HEK293 (cell line): ENCODE results near the gene KRTAP5-8.

Experiments used
- CTCF ChIA-PET: fragments of 350-600 bp; formaldehyde crosslinking; extraction: SDS; loops from one replicate; lab custom pipeline; 2021; ENCODE audit warnings: antibody characterized with exemption; lab: Yijun Ruan, JAX
- POLR2A ChIA-PET: fragments of 300-600 bp; formaldehyde crosslinking; extraction: SDS; loops from one replicate; lab custom pipeline; 2020; ENCODE audit warnings: antibody characterized with exemption, inconsistent platforms; lab: Yijun Ruan, JAX
- H3K27ac ChIP-seq: fragments of 200-500 bp; sonication (Bioruptor generic); 2 replicates; pipeline ENCODE4 v1.5.1; 2014; ENCODE audit warnings: low read depth, low read length, control low read depth, inconsistent platforms; ENCODE audit errors: extremely low read depth
- H3K36me3 ChIP-seq, 2 experiments: fragments of 200-500 bp in 1 of 2; sonication (Bioruptor generic) in 1 of 2; 1 replicate in 1 of 2; 2 replicates in 1 of 2; pipeline ENCODE4 v1.5.1; 2014 to 2017; ENCODE audit warnings: inconsistent platforms in 2 of 2, low read length in 2 of 2; ENCODE audit not compliant: control insufficient read depth in 2 of 2, insufficient read depth in 1 of 2
- H3K4me1 ChIP-seq: fragments of 200-500 bp; sonication (Bioruptor generic); 2 replicates; pipeline ENCODE4 v1.5.1; 2014; ENCODE audit warnings: mild to moderate bottlenecking, low read length, inconsistent platforms; ENCODE audit not compliant: control insufficient read depth, insufficient read depth
- H3K4me3 ChIP-seq: 2 replicates; pipeline ENCODE4 v1.5.1; 2011; ENCODE audit warnings: low read depth, mild to moderate bottlenecking, control low read depth, low read length, moderate library complexity
- H3K9me3 ChIP-seq: fragments of 200-500 bp; sonication (Bioruptor generic); 2 replicates; pipeline ENCODE4 v1.5.1; 2014; ENCODE audit warnings: low read depth, low read length, inconsistent platforms; ENCODE audit not compliant: control insufficient read depth, insufficient read depth
- CTCF ChIP-seq: fragments of 450-650 bp; formaldehyde crosslinking; IDR thresholded peaks from 2 replicates; pipeline ENCODE4 v1.5.1; 2016; ENCODE audit warnings: missing biosample characterization, missing genetic modification characterization
- GLIS1 ChIP-seq: fragments of 450-650 bp; formaldehyde crosslinking; IDR thresholded peaks from 2 replicates; pipeline ENCODE4 v1.5.1; 2016; ENCODE audit warnings: missing biosample characterization, missing genetic modification characterization
- KLF8 ChIP-seq: fragments of 450-650 bp; formaldehyde crosslinking; IDR thresholded peaks from 2 replicates; pipeline ENCODE4 v1.5.1; 2016; ENCODE audit warnings: missing biosample characterization, missing genetic modification characterization
- RBAK ChIP-seq: fragments of 450-650 bp; formaldehyde crosslinking; IDR thresholded peaks from 2 replicates; pipeline ENCODE4 v1.5.1; 2016; ENCODE audit warnings: missing biosample characterization, missing genetic modification characterization
- SP2 ChIP-seq: fragments of 450-650 bp; formaldehyde crosslinking; IDR thresholded peaks from 2 replicates; pipeline ENCODE4 v1.5.1; 2016; ENCODE audit warnings: missing biosample characterization, missing genetic modification characterization
- ZBTB17 ChIP-seq: fragments of 450-650 bp; formaldehyde crosslinking; IDR thresholded peaks from 2 replicates; pipeline ENCODE4 v1.5.1; 2016; ENCODE audit warnings: missing biosample characterization, missing genetic modification characterization
- ZBTB7A ChIP-seq: fragments of 450-650 bp; formaldehyde crosslinking; IDR thresholded peaks from 2 replicates; pipeline ENCODE4 v1.5.1; 2016; ENCODE audit warnings: low read depth, missing biosample characterization, missing genetic modification characterization
- ZFHX2 ChIP-seq: fragments of 450-650 bp; formaldehyde crosslinking; conservative IDR thresholded peaks from 2 replicates; pipeline ENCODE4 v1.5.1; 2016; ENCODE audit warnings: missing biosample characterization, missing genetic modification characterization
- ZFP41 ChIP-seq: fragments of 450-650 bp; formaldehyde crosslinking; IDR thresholded peaks from 2 replicates; pipeline ENCODE4 v1.5.1; 2016; ENCODE audit warnings: missing biosample characterization, missing genetic modification characterization, borderline replicate concordance
- ZNF133 ChIP-seq: fragments of 450-650 bp; formaldehyde crosslinking; IDR thresholded peaks from 2 replicates; pipeline ENCODE4 v1.5.1; 2016; ENCODE audit warnings: missing biosample characterization, missing genetic modification characterization
- ZNF174 ChIP-seq: fragments of 450-650 bp; formaldehyde crosslinking; IDR thresholded peaks from 2 replicates; pipeline ENCODE4 v1.5.0; 2017; ENCODE audit warnings: missing biosample characterization, mild to moderate bottlenecking, missing genetic modification characterization
- ZNF184 ChIP-seq: fragments of 450-650 bp; IDR thresholded peaks from 2 replicates; pipeline ENCODE4 v1.5.1; 2018; ENCODE audit warnings: missing biosample characterization, mild to moderate bottlenecking, missing genetic modification characterization
- ZNF223 ChIP-seq: fragments of 450-650 bp; formaldehyde crosslinking; IDR thresholded peaks from 2 replicates; pipeline ENCODE4 v1.5.1; 2016; ENCODE audit warnings: missing biosample characterization, missing genetic modification characterization
- ZNF274 ChIP-seq, 2 experiments: fragments of 200-500 bp in 1 of 2; fragments of 450-650 bp in 1 of 2; sonication (Bioruptor generic) in 1 of 2; formaldehyde crosslinking in 1 of 2; IDR thresholded peaks; 2 replicates each; pipeline versions ENCODE4 v1.5.1 to v1.6.1; 2014 to 2016; ENCODE audit warnings: borderline replicate concordance in 1 of 2, inconsistent platforms in 1 of 2, low read length in 1 of 2, missing biosample characterization in 1 of 2, missing genetic modification characterization in 1 of 2
- ZNF280D ChIP-seq: fragments of 450-650 bp; formaldehyde crosslinking; IDR thresholded peaks from 2 replicates; pipeline ENCODE4 v1.5.1; 2016; ENCODE audit warnings: missing biosample characterization, missing genetic modification characterization
- ZNF391 ChIP-seq: fragments of 450-650 bp; formaldehyde crosslinking; IDR thresholded peaks from 2 replicates; pipeline ENCODE4 v1.5.1; 2016; ENCODE audit warnings: low read depth, missing biosample characterization, missing genetic modification characterization, borderline replicate concordance
- ZNF561 ChIP-seq: fragments of 450-650 bp; IDR thresholded peaks from 2 replicates; pipeline ENCODE4 v1.5.1; 2018; ENCODE audit warnings: missing biosample characterization, missing genetic modification characterization, borderline replicate concordance
- ZNF624 ChIP-seq: fragments of 450-650 bp; formaldehyde crosslinking; IDR thresholded peaks from 2 replicates; pipeline ENCODE4 v1.5.1; 2017; ENCODE audit warnings: missing biosample characterization, missing genetic modification characterization
- ZNF660 ChIP-seq: fragments of 450-650 bp; IDR thresholded peaks from 2 replicates; pipeline ENCODE4 v1.5.1; 2018; ENCODE audit warnings: missing biosample characterization, mild to moderate bottlenecking, missing genetic modification characterization
- ZNF76 ChIP-seq: fragments of 450-650 bp; formaldehyde crosslinking; IDR thresholded peaks from 2 replicates; pipeline ENCODE4; 2016; ENCODE audit warnings: low read depth, missing biosample characterization, missing genetic modification characterization, borderline replicate concordance
- TF ChIP-seq, protein P1 (sequence below): fragments of 450-650 bp; IDR thresholded peaks from 2 replicates; pipeline ENCODE4 v1.5.1; 2018; ENCODE audit warnings: missing biosample characterization, missing genetic modification characterization

Gene KRTAP5-8

GRCh38 chr11:71498091-71498490 lies 39.7 kb upstream of the KRTAP5-8 start:
- Histone ChIP-seq H3K27ac (no peak overlapping the region), H3K4me1 (no peaks in the 10 kb centered on the region), H3K9me3 (no peaks in the 10 kb centered on the region), H3K36me3 (peaks cover 0 to 71% of the 10 kb centered on the region in 2 experiments; a peak in 1 of 3 replicates), H3K4me3 (no peak overlapping the region)
- CTCF ChIA-PET, result no interaction called here
- POLR2A ChIA-PET, result no interaction called here
- no peak for TF ChIP-seq ZNF561
- no peak for TF ChIP-seq GLIS1 (tag by site-specific recombination)
- no peak for TF ChIP-seq ZNF274 (IDR thresholded peaks at IDR 0.05; ENCODE audit: low read length)
- TF ChIP-seq ZNF274 (tag by site-specific recombination; IDR thresholded peaks at IDR 0.05; ENCODE audit: borderline replicate concordance), result no peak

- Histone ChIP-seq H3K4me1 (no peaks in the 10 kb centered on the region), H3K4me3 (no peak overlapping the region), H3K27ac (no peak overlapping the region), H3K36me3 (peaks cover 0 to 68% of the 10 kb centered on the region in 2 experiments; a peak in 1 of 3 replicates), H3K9me3 (no peaks in the 10 kb centered on the region)
- CTCF ChIA-PET, result no interaction called here
- TF ChIP-seq ZNF280D (tag by site-specific recombination), result no peak
- TF ChIP-seq ZBTB7A (tag by site-specific recombination), result no peak
- TF ChIP-seq ZFP41, result no peak
- no peak for TF ChIP-seq SP2
- no peak for TF ChIP-seq ZNF624 (tag by site-specific recombination)
- TF ChIP-seq ZNF133, result no peak
- no peak for TF ChIP-seq ZNF660 (tag by site-specific recombination)
- no peak for TF ChIP-seq ZFHX2 (tag by site-specific recombination)
- no peak for TF ChIP-seq CTCF
- POLR2A ChIA-PET, result no interaction called here
Measured at GRCh38 chr11:71499125-71499524, 38.7 kb upstream of the KRTAP5-8 start.

- ChIA-PET POLR2A (no interaction called here), CTCF (no interaction called here)
- H3K36me3 ChIP-seq, result peaks cover 0 to 66% of the 10 kb centered on the region in 2 experiments; a peak in 1 of 3 replicates
- H3K4me1 ChIP-seq, result no peaks in the 10 kb centered on the region
- no peak overlapping the region for H3K4me3 ChIP-seq
- H3K27ac ChIP-seq, result no peak overlapping the region
- no peaks in the 10 kb centered on the region for H3K9me3 ChIP-seq
- TF ChIP-seq ZBTB17 (tag by site-specific recombination) (no peak), ZNF184 (tag by site-specific recombination) (no peak), RBAK (tag by site-specific recombination) (no peak), ZNF76 (tag by site-specific recombination) (no peak), KLF8 (tag by site-specific recombination) (no peak), ZNF174 (tag by site-specific recombination) (no peak), ZNF223 (no peak), ZNF391 (no peak)
- TF ChIP-seq, protein P1, sequence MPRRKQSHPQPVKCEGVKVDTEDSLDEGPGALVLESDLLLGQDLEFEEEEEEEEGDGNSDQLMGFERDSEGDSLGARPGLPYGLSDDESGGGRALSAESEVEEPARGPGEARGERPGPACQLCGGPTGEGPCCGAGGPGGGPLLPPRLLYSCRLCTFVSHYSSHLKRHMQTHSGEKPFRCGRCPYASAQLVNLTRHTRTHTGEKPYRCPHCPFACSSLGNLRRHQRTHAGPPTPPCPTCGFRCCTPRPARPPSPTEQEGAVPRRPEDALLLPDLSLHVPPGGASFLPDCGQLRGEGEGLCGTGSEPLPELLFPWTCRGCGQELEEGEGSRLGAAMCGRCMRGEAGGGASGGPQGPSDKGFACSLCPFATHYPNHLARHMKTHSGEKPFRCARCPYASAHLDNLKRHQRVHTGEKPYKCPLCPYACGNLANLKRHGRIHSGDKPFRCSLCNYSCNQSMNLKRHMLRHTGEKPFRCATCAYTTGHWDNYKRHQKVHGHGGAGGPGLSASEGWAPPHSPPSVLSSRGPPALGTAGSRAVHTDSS (tag by site-specific recombination), result no peak
Measured at GRCh38 chr11:71499546-71499945, 38.3 kb upstream of the KRTAP5-8 start.
